Measurements from ENCODE around the gene MIS12.

The MIS12 gene

DNA sequence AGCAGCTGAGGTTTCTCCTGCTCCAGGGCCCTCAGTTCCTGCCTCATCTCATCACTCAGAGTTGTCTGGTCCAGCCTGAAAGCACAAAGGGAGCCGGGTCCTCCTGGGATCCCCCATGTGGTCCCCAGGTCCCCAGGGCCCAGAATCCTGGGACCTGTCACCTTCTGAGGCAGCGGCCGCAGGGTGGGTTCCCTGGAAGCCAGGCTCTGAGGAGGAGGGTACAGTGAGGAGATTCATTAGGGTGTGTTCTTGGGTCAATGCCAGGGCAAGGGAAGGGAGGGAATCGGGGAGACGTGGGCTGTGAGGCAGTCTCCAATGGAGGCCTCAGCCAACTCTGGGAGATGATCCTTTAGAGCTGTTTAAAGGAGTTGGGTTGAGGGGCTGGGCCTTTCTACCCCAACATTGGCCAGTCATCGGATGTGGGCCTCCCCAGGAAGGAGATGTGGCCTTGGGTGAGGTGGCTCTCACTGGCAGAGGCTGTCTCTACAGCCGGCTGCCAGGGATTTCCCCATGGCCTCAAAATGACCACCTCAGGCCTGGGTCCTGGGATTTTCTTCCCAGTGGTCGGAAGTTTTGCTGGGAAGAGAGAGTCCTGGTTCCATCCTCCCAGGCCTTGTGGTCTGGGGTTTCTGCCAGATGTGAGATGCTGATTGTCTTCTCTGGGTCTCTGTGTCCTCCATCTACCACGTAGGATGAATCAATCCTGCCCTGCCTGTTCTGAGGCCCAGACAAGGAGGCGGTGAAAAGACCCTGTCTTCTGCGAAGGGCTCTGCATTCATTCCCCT, 50.7 kb downstream of the MIS12 start:
- peak; percentile 39 for DNase-seq

DNA sequence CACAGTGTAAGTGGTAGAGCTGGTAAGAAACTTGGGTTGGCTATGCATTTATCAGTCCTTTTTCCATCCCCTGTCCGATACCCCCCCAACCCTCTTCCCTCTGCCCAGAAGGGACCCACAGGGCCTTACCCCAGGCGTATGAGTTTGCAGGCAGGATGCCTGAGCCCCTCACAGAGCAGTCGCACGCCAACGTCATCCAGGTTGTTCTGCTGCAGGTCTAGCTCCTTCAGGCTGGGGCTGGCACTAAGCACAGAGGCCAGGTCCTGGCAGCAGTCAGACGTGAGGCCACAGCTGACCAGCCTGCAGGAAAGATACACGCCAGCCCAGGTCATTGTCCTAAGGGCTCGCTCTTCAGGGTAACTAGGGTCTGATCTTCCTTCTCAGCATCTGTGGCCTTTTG, 52.9 kb downstream of the MIS12 start:
- no peak for DNase-seq

- no peak for DNase-seq
Observed at GRCh38 chr17:5540321-5540720, 54.0 kb downstream of the MIS12 start.
